NCI-H146 (cell line): ENCODE measurements around the gene EEF1AKMT1.
"Not testable (repeated sequence)": the region's sequence is repeated elsewhere in the genome, so short reads cannot be mapped to it uniquely, and the experiment has no call there.

Experiments
- DNase-seq: peaks from one replicate; lab custom pipeline; 2025; lab: John Stamatoyannopoulos, UW

The EEF1AKMT1 gene

DNA sequence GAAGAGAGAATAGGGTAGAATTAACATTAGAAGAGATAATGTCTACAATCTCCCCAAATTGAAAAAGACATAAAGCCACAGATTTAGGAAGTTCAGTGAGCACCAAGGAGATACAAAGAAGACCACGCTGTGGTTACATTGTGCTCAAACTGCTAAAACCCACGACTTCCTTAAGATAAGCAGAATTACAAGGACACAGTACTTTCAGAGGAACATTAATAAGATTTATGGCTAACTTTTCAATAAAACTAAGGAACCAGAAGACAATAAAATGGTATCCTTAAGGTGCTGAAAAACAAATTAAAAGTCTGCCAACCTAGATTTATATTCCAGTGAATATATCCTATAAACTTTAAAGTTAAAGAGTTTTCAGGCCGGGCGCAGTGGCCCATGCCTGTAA, 77.7 kb downstream of the EEF1AKMT1 start:
- DNase-seq = no peak

DNA sequence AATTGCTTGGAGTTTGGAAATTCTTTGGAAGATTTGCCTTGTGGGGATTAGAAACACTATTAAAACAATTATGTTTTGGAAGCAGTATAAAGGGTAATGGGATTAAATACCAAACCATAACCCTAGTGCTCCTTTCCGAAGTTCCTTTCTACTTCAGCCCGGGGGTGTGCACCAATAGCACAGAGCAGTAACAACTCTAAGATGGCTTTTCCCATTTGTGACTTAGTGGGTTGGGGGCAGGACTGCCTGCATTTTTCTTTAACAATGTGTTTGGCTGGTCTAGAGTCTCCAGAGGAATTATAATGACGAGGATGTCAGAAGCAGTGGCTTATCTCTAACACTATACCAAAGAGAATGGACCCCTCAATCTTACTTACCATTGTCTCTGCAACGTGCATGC, 82.1 kb downstream of the EEF1AKMT1 start:
- no peak for DNase-seq

DNA sequence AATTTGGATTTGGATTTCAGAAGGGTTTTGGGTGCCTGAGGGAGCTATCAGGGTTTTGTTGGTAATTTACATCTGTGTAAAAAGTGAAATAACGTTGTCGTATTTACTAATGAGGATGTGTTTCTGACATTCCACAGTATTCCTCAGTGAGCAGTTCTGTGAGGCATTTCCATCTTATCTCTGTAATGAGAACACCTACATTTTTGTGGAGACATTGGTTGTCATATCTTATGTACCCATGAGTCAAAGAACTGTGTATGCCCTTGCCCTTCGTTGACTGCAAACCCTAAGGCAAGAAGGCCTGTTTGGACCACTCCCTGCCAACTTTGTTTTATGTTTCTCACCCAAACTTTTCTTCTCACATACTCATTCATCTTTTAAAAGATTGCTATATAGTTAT, 84.5 kb downstream of the EEF1AKMT1 start:
- no peak for DNase-seq

DNA sequence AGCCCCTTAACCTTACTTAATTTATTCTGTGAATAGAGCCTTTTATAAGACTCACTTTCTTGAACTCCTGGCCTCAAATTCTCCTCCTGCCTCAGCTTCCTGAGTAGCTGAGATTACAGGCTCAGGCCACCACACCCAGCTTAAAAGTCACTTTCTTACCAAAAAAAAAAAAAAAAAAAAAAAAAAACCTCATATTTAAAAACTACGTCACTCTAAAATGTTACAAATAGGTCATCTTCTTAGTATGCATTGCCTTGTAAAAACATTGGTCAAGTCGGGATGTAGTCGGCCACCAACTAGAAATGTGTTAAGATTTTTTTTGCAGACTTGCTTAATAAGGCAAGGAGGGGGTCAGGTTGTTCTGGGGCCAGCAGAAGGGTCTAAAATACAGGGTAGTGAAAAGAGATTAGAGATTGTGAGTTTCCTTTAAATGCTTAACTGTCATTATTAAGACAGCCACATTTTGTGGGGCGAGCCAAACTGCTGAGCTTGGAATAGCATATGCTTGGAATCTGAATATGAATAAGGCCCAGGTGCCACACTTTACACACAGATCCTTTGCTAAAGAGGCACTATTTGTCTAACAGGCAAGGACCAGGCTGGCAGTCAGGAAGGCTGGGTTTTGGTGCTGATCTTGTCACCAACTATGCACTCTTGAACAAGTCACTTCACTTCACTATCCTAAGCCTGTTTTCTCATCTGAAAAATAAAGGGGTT, 86.7 kb downstream of the EEF1AKMT1 start:
- no peak for DNase-seq

DNA sequence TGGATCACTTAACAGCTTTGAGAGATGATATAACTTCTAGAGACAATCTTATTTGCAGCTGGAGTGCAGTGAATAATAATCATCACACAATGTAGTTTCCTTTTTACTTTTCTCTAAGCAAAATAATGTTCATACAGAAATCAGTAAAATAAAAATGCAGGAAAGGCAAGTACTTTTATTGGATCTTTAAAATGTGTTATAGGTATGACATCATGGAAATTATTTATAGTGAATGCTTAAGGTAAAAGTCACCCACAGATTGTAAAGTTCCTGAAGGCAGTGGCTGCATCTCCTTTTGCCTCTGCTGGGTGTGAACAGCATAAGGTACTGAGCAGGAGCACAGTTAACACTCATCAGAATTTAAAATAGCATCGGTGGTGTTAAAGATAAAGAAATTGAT, 87.6 kb downstream of the EEF1AKMT1 start:
- no peak for DNase-seq

DNA sequence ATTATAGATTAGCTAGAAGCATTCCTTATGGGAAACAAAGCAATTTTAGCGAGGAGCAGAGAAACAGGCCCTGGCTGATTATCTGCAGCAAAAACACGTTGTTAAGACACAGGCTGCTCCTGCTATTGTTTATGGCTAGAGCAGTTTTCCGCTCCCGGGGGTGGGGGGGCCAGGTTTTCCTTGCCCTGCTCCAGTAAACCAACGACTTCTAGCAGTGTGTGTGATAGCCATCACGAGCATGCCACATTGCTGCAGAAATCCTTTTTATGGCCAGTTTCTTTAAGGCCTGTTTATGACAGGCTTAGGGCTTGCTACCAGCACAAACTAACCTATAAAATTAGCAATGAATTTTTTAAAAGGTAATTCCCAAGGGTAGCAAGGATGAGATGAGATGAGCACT, 88.7 kb downstream of the EEF1AKMT1 start:
- no peak for DNase-seq

DNA sequence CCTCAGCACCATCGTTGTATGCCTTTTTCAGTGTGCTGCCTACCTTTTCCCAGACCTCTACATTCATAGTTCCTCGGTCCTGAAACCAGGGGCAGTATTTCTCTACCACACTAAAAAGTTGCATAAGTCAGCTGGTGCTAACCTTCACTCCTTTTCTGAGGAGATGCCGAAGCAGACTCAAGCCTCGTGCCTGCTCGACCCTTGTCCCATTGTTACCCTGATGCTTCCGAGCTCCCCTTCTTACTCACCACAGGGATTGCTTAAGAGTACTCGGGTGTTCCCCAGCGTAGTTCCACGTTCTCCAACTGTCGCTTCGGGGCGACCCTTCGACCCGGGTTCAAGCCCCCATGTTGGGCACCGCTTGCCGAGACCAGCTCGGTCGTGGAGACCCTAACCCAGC, 89.2 kb downstream of the EEF1AKMT1 start:
- DNase-seq = no peak

DNA sequence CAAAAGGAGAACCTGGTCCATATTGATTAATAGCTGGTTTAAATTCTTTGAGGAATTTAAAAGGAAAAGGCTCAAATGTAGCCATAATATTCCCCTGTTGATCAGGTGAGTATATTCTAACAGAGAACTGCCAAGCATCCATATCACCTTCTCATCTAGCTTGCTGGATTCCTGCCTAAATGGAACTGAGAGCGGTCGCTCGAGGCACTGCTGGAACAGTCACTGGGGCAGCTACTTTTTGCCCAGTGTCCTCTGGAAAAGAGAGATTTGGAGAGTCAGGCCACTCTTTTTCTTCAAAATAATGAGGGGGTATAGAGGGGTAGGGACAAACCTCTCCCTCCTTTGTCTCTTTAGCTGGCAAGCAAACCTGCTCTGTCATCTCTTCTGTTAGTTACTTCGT, 89.7 kb downstream of the EEF1AKMT1 start:
- DNase-seq = no peak

DNA sequence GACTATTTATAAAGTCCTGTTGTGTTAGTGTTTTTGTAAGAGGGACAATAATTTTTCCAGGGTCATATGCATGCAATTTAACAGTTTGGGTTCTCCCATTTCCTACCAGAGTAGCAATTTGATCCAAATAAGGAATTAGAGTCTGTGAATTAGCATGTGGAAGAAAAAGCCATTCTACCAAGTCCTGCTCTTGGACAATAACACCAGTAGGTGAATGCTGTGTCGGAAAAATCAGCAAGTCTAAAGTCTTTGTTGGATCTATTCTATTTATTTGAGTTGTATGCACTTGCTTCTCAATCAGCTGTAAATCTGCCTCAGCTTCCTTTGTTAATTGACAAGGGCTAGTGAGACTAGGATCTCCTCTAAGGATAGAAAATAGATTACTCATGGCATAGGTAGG, 91.7 kb downstream of the EEF1AKMT1 start:
- no peak for DNase-seq

DNA sequence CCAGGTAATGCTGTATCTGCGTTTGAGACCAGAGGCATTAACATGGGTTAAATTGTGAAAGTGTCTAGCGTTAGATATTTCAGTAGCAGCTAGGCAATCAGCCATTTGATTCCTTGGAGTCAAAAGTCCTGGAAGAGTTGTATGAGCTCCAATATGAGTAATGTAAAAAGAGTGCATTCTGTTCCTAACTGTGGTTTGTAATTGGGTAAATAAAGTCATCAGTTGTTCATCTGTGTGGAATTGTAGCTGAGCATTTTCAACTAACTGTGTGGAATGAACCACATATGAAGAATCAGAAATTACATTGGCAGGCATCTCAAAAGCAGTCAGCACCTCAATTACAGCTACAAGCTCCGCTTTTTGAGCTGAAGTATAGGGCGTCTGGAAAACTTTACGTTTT, 92.3 kb downstream of the EEF1AKMT1 start:
- DNase-seq = not testable (repeated sequence)

DNA sequence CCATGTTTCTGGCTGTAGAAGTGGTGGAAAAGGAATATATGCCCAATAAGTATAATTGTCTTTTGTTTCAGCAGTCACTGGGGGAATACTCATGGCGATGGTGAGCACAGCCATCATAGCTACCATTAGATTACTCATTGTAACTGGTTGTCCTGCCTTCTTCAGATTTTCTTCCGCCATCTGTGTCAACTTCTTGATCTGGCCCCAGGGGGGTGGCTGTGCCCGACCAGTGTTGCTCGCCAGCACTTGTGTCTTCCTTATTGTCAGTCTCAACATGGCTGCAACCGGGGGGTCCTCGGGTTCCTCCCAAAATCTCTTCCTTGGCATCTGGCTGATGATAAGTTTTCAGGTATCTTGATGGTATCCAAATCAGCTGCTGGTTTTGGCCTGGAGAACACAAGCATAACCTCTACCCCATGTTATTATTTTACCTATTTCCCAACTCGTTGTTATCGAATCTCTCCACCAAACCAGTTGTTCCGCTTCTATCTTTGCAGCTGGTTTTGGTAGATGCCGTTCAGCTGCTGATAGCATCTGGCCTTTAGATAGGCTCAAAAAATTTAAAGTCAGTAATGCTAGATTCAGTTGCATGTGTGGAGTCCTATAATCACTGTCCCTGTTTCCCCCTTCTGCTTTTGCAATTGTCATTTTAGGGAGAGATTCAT, 93.2 kb downstream of the EEF1AKMT1 start:
- DNase-seq = no peak

DNA sequence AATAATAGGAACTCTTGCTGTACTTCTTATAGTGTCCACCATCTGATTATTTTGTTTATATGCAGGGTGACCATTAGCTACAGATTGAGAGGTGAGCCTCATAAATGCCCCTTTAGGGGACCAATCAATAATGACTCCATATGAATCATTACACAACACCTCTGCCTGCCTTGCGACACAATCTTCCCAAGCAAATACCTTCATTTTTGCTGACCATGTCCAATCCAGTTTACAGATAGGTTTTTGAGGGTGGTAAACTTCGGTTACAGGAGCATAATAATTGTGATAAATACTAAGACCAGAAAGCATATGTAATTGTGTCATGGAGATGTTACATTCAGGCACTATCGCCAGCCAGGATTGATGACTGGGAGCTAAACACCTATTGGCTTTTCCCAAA, 93.9 kb downstream of the EEF1AKMT1 start:
- no peak for DNase-seq
